Activated naive CD4-positive, alpha-beta T cell treated with anti-CD3 and anti-CD28 coated beads for 36 hours (primary cell): ENCODE measurements around the gene CALCOCO1. TPM values are rescaled to one million over a fixed set of nuclear protein-coding genes. Genes with fewer than 3 reads are reported as not detected.
A peak's percentile ranks its signal among the peaks of the same experiment; 100 is the strongest.

Experiments used
- CTCF ChIA-PET: fragments of 350-600 bp; sonication (Branson Sonifier 250); formaldehyde crosslinking; loops from one replicate; lab custom pipeline; 2021; ENCODE audit warnings: antibody characterized with exemption; lab: Charles Lee
- DNase-seq: peaks from one replicate; pipeline ENCODE4 v3.0.0-alpha.2; 2020
- H3K27ac Mint-ChIP-seq: one replicate; pipeline ENCODE4 v1.8.0; 2021; ENCODE audit warnings: mild to moderate bottlenecking, mixed read lengths
- H3K27me3 Mint-ChIP-seq: one replicate; pipeline ENCODE4 v1.8.0; 2021; ENCODE audit warnings: low read depth, mixed read lengths
- H3K36me3 Mint-ChIP-seq: one replicate; pipeline ENCODE4 v1.8.0; 2021; ENCODE audit warnings: low read depth, mixed read lengths
- H3K4me1 Mint-ChIP-seq: one replicate; pipeline ENCODE4 v1.8.0; 2021; ENCODE audit warnings: low read depth, mixed read lengths
- H3K4me3 Mint-ChIP-seq: one replicate; pipeline ENCODE4 v1.8.0; 2021; ENCODE audit warnings: mild to moderate bottlenecking, moderate library complexity, mixed read lengths
- H3K9me3 Mint-ChIP-seq: one replicate; pipeline ENCODE4 v1.8.0; 2021; ENCODE audit warnings: mixed read lengths
- intact Hi-C: fragments of 100-400 bp; cut with micrococcal nuclease; formaldehyde crosslinking; loops from one replicate; pipeline ENCODE4 v1.15.1; 2023
- total RNA-seq, 2 experiments: library from RNA; stranded (reverse); gene quantifications; one replicate each; pipeline ENCODE4 v1.2.3, GENCODE V29; 2021

Gene CALCOCO1
- total RNA-seq, 2 experiments from 2014 or later = 8.1 to 8.3 TPM

DNA sequence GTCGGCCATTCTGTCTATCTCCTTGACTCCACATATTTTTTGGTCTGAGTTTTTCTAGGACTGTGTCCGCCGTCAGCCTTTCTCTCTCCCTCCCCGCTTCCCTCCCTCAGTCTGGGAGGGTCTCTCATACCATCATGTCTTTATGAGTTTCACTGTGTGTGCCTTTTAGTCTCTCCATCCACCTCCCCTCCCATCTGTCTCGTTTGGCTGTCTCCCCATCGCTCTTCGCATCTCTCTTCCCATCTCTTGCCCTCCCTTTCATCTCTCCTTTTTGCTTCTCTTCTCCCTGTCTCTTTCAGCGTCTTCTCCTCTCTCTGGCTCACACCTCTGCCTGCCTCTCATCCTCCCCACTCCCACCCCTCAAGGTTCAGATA lies 31.5 kb upstream of the CALCOCO1 start:
- intact Hi-C loops = no loop called here

DNA sequence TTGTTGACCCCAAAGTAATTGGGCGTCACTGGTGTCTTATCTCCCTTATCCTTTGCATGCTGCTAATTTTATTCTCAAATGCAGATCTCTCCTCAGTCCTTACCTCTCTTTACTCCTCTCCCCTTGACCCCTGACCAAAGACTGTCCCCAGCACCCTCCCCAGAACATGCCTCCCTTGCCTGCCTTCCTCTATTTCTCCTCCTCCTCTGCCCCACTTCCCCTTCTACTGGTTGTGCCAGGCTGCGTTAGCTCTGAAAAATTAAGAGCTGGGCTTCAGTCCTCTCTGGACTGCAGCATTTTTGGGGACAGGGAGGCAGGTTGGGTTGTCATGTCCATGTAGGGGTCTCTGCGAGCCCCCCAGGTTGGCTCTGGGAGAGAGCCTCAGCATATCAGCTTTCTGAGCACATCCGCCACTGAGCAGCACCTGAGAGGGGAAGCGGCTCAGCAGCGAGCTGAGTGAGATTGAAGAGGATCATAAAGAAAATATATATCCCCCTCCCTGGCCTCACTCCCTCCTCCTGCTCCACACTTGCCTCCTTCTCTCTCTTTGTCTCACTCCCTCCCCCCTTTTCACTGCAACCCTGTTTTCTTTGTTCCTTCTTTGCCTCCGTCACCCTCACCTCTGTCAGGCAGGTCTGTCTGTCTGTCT lies 31.0 kb upstream of the CALCOCO1 start:
- Mint-ChIP-seq H3K4me3 (no peak overlapping the region), H3K36me3 (no peaks in the 10 kb centered on the region), H3K27me3 (peaks cover 33% of the 10 kb centered on the region), H3K9me3 (no peaks in the 10 kb centered on the region), H3K27ac (no peak overlapping the region), H3K4me1 (peaks cover 7% of the 10 kb centered on the region)
- intact Hi-C loops = no loop called here
- CTCF ChIA-PET = interaction anchor here (1.0 to 4.5 kb wide), 9 partner anchors 13 to 199 kb away, joined by 3 to 98 read pairs (median 8); no protein-coding TSS in a partner anchor
- no peak for DNase-seq

More for the DNA sequence above, 31.5 kb upstream of the CALCOCO1 start:
- Mint-ChIP-seq H3K9me3 (no peaks in the 10 kb centered on the region), H3K27ac (no peak overlapping the region), H3K27me3 (peaks cover 38% of the 10 kb centered on the region), H3K4me3 (no peak overlapping the region), H3K36me3 (no peaks in the 10 kb centered on the region), H3K4me1 (peaks cover 7% of the 10 kb centered on the region)
- CTCF ChIA-PET = interaction anchor here (2.2 to 4.5 kb wide), 3 partner anchors 14 to 63 kb away, joined by 9 to 98 read pairs (median 16); no protein-coding TSS in a partner anchor
- no peak for DNase-seq

DNA sequence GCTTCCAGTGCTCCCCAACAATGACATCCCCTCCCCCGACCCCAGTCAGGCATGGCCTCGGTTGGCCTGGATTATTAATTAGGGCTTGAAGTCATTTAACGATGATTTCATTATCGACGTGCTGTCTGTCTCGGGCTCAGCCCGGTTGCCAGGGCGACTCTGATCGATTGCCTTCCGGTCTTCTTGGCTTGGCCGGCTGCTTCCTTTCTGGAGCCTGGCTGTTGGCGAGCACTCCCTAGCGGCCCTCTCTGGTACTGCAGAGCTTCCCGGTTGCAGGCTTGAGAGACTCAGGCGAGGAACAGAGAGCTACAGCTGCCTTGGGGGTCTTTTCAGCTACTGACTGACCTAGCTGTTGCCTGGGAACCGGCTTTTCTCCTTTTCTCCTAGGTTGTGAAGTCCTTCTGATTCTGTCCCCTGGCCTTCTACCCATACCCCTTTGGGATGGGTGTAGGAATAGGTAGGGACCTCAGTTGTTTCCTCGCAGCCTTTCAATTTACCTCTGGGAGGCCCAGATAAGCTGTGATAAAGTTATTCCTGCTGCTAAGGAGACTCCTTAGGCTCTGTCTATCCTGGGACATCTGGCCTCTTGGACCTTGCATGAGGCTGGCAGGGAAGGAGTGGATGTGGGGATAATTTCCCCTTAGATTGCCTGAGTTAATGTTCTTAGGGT lies 30.0 kb upstream of the CALCOCO1 start:
- Mint-ChIP-seq H3K9me3 (no peaks in the 10 kb centered on the region), H3K27me3 (peaks cover 28% of the 10 kb centered on the region), H3K27ac (no peak overlapping the region), H3K4me3 (peak overlapping the region; percentile 44), H3K4me1 (peaks cover 7% of the 10 kb centered on the region), H3K36me3 (no peaks in the 10 kb centered on the region)
- peak; percentile 92 for DNase-seq
- CTCF ChIA-PET = interaction anchor here (0.5 to 4.5 kb wide), 24 partner anchors 8 to 1290 kb away, joined by 3 to 98 read pairs (median 4); partner anchors contain the start of gene ATP5MC2
- intact Hi-C loops = loop anchor here (1.0 kb wide), 1 partner anchor 11 kb away; no protein-coding TSS in a partner anchor

DNA sequence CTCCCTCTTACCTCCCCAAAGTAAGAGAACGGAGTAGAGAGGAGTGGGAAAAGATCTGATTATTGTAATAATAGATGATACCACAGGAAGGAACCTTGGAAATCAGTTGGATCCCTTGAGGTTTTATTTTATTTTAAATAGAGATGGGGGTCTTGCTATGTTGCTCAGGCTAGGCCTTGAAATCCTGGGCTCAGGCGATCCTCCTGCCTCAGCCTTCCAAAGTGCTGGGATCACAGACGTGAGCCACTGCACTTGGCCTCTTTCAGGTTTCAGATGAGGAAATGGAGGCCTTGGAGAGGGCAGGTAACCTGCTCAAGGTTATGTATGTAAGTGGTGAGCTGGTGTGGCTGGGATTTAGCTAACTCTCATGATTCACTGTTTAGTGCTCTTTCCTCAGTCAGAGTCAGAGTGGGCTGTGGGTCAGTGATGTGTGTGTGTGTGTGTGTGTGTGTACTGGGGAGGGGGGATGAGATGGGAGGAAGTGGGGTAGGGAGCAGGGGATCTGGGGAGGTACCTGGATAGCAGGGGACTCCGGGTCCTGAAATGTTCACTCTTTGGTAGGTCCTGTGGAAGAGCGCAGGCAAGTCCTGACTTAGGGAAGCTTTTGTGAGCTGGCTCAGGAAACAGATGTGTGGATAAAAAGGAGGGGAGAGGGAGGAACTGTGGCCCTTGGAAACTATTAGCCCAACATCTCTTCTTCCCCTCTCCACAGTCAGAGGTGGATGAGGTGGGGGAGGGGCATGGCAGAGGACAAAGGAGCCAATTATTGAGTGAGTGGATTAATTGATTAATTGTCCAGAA lies 29.2 kb upstream of the CALCOCO1 start:
- H3K27me3 Mint-ChIP-seq = peaks cover 27% of the 10 kb centered on the region
- no peaks in the 10 kb centered on the region for H3K36me3 Mint-ChIP-seq
- no peaks in the 10 kb centered on the region for H3K9me3 Mint-ChIP-seq
- H3K27ac Mint-ChIP-seq = no peak overlapping the region
- peaks cover 10% of the 10 kb centered on the region for H3K4me1 Mint-ChIP-seq
- intact Hi-C loops = loop anchor here (1.0 kb wide), 1 partner anchor 10 kb away; no protein-coding TSS in a partner anchor
- no peak overlapping the region for H3K4me3 Mint-ChIP-seq
- CTCF ChIA-PET = interaction anchor here (0.6 to 4.5 kb wide), 16 partner anchors 9 to 458 kb away, joined by 3 to 98 read pairs (median 5); partner anchors contain the start of gene ATP5MC2
- DNase-seq = no peak

DNA sequence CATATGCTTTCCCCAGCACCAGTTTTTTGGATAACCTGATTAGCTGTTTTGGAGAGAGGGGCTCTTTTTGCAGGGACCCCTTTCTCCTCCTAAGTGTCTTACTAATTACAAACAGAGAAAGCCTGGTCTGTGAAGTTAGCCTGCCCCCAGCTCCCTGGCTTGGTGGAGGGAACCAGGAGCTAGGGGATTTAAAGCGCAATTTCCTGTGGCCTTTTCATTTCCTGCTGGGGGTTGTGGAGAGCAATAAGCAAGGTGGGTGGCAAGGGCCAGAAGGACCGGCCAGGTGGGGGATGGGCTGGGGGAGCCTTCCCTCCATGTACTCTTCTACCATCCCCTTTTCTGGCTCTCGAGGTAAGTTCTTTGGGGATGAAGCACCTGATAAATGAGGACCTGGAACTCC lies 28.6 kb upstream of the CALCOCO1 start:
- intact Hi-C loops = no loop called here
- Mint-ChIP-seq H3K36me3 (no peaks in the 10 kb centered on the region), H3K4me3 (no peak overlapping the region), H3K9me3 (no peaks in the 10 kb centered on the region), H3K27me3 (peaks cover 23% of the 10 kb centered on the region), H3K27ac (no peak overlapping the region), H3K4me1 (peaks cover 11% of the 10 kb centered on the region)
- CTCF ChIA-PET = interaction anchor here (1.7 to 4.5 kb wide), 2 partner anchors 9 to 11 kb away, joined by 6 to 98 read pairs; no protein-coding TSS in a partner anchor
- DNase-seq = no peak

DNA sequence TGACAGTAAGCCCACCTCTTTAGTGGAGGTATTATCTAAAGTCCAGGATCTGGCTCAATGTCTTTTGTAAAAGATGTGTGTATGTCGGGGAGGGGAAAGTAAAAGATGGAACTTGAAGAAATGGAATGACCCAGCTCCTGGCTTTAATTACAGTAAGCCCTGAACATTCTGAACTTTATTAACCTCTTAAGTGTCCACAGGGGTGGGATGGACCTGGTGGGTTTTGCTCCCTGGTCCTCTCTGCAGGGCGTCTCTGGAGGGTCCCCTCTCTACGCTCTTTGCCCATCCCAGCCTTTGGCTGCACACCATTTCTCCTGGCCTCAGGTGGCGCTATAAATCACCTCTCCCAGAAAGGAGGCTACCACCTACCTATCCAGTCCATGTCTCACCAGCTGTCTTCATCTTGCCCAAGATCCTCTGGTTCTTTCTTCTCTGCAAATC lies 28.2 kb upstream of the CALCOCO1 start:
- no peak for DNase-seq
- H3K4me3 Mint-ChIP-seq = no peak overlapping the region
- no peaks in the 10 kb centered on the region for H3K36me3 Mint-ChIP-seq
- no peaks in the 10 kb centered on the region for H3K9me3 Mint-ChIP-seq
- peaks cover 19% of the 10 kb centered on the region for H3K27me3 Mint-ChIP-seq
- H3K4me1 Mint-ChIP-seq = peaks cover 15% of the 10 kb centered on the region
- intact Hi-C loops = no loop called here
- CTCF ChIA-PET = interaction anchor here (4.5 kb wide), 1 partner anchor 10 kb away, joined by 98 read pairs; no protein-coding TSS in a partner anchor
- H3K27ac Mint-ChIP-seq = no peak overlapping the region

DNA sequence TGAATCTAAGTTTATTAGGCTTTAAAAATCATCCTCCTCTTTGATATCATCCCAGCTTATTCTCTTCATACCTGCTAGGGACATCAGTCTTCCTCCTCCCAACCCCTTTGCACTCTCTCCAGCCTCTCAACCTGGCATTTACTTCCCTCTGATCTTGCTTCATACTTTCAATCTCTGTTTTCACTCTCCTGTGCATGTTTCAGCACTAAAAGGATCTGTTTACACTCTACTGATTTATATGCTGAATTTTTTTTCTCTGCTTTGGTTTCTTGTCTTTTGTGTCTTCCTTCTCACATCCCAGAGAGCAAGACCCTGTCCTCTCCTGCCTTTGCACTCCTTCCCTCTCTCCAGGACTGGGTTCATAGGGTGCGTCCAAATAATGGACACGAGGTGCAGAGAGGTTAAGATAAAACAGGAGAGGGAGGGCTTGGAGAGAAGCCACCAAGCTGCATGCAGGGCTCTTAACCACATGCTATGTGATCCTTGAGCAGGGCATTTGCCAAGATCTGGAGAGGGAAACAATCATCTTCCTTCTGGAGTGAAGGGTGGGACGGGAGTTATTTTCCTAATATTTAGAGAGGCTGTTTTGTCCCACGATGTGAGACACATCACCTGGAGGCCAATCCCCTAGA lies 27.5 kb upstream of the CALCOCO1 start:
- Mint-ChIP-seq H3K4me1 (peaks cover 15% of the 10 kb centered on the region), H3K4me3 (no peak overlapping the region), H3K36me3 (no peaks in the 10 kb centered on the region), H3K27me3 (peaks cover 18% of the 10 kb centered on the region), H3K27ac (no peak overlapping the region), H3K9me3 (no peaks in the 10 kb centered on the region)
- intact Hi-C loops = no loop called here
- CTCF ChIA-PET = interaction anchor here (2.1 to 4.5 kb wide), 3 partner anchors 10 to 52 kb away, joined by 7 to 98 read pairs (median 16); no protein-coding TSS in a partner anchor
- no peak for DNase-seq

DNA sequence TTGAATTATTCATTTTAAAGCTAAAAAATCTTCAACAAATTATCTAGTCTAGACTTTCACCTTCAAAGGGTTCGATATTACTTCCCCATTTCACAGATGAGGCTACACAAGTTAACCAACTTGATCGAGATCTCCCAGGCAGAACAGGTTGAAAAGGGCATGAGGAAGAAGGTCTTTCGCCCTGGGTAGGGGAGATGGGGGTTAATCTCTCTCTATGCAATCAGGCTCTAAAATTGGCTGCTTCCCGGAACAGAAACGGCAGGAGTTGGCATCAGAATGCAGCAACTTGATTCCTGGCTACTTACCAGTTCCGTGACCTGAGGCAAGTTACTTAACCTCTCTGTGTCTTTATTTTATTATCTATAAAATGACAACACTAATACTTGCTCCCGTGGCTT lies 26.9 kb upstream of the CALCOCO1 start:
- Mint-ChIP-seq H3K27me3 (peaks cover 14% of the 10 kb centered on the region), H3K4me1 (peaks cover 15% of the 10 kb centered on the region)
- CTCF ChIA-PET = interaction anchor here (2.1 to 2.6 kb wide), 2 partner anchors 11 to 52 kb away, joined by 7 to 16 read pairs; no protein-coding TSS in a partner anchor

DNA sequence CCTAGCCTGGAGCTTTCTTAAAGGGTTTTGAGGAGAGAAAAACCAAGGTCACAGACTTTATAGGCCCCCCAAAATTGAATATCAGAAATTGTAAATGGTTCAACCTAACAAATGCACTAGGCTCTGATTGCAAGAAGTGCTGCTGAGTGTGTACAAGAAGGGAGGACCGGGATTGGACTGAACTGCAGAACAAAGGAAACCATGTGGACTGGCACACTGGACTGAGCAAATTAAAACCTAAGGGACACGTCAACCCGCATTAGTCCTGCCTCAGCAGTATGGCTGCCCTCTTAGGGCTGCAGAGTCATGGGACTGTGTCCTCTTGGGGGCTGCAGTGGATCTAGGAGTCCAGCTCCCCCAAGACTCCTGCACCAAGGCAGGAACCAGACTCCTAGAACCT lies 25.4 kb upstream of the CALCOCO1 start:
- H3K4me1 Mint-ChIP-seq = peaks cover 15% of the 10 kb centered on the region
- H3K9me3 Mint-ChIP-seq = no peaks in the 10 kb centered on the region
- intact Hi-C loops = no loop called here
- no peak overlapping the region for H3K4me3 Mint-ChIP-seq
- DNase-seq = no peak
- H3K36me3 Mint-ChIP-seq = no peaks in the 10 kb centered on the region
- no peak overlapping the region for H3K27ac Mint-ChIP-seq
- CTCF ChIA-PET = interaction anchor here (1.3 to 2.6 kb wide), 4 partner anchors 9 to 77 kb away, joined by 4 to 16 read pairs (median 6); partner anchors contain the start of gene ATP5MC2
- no peaks in the 10 kb centered on the region for H3K27me3 Mint-ChIP-seq

More for the DNA sequence above, 26.9 kb upstream of the CALCOCO1 start:
- H3K9me3 Mint-ChIP-seq = no peaks in the 10 kb centered on the region
- intact Hi-C loops = no loop called here
- no peak overlapping the region for H3K4me3 Mint-ChIP-seq
- H3K36me3 Mint-ChIP-seq = no peaks in the 10 kb centered on the region
- H3K27ac Mint-ChIP-seq = no peak overlapping the region
- no peak for DNase-seq

DNA sequence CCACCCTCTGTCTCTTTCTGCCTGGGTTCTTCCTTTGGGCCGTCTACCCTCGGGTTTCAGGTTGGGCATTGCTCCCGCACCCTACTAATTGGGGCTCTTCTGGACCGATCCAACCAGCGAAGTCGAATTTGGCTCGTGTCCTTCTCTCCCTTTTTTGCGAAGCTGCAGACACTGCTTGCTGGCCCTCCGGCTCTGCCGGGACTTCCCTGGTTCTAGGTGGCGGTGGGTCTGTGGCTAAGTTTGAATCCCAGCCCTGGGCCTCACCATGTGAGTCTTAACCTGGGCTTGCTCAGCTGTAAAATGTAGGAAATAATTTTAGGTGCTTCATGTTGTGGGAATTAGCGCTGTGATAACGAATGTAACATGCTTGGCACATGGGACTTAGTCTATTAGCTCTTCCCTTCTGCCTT lies 24.9 kb upstream of the CALCOCO1 start:
- DNase-seq = no peak
- intact Hi-C loops = no loop called here

More for the DNA sequence above, 24.9 kb upstream of the CALCOCO1 start:
- no peaks in the 10 kb centered on the region for H3K36me3 Mint-ChIP-seq
- H3K27ac Mint-ChIP-seq = no peak overlapping the region
- H3K27me3 Mint-ChIP-seq = no peaks in the 10 kb centered on the region
- CTCF ChIA-PET = interaction anchor here (1.5 to 2.6 kb wide), 2 partner anchors 9 to 77 kb away, joined by 4 to 16 read pairs; partner anchors contain the start of gene ATP5MC2
- H3K4me3 Mint-ChIP-seq = no peak overlapping the region
- H3K4me1 Mint-ChIP-seq = peaks cover 14% of the 10 kb centered on the region
- H3K9me3 Mint-ChIP-seq = no peaks in the 10 kb centered on the region
